GM12874 (cell line): Measurements from ENCODE around the gene CCBE1.

Experiments used
- CTCF ChIP-seq: IDR thresholded peaks from 2 replicates; pipeline ENCODE4 v1.5.1; 2011; ENCODE audit warnings: low read depth, mild to moderate bottlenecking, control low read depth, low read length, moderate library complexity; ENCODE audit not compliant: insufficient read depth

Gene CCBE1

GRCh38 chr18:59623456-59624368 is 73.5 kb downstream of the CCBE1 start:
- TF ChIP-seq CTCF = no peak

GRCh38 chr18:59621027-59621426 is 76.2 kb downstream of the CCBE1 start:
- no peak for TF ChIP-seq CTCF

GRCh38 chr18:59620381-59620780 is 76.8 kb downstream of the CCBE1 start:
- TF ChIP-seq CTCF = no peak

- no peak for TF ChIP-seq CTCF
These were observed 77.4 kb downstream of the CCBE1 start for GRCh38 chr18:59619816-59620215.

GRCh38 chr18:59617468-59617932 is 79.7 kb downstream of the CCBE1 start:
- no peak for TF ChIP-seq CTCF

GRCh38 chr18:59616501-59616900 is 80.7 kb downstream of the CCBE1 start:
- TF ChIP-seq CTCF = no peak

- TF ChIP-seq CTCF = no peak
These were observed 83.3 kb downstream of the CCBE1 start for GRCh38 chr18:59613903-59614302.
